Activated CD4-positive, alpha-beta T cell treated with anti-CD3 and anti-CD28 coated beads for 1 hour (primary cell): ENCODE measurements around the gene GPR27.
A peak's percentile ranks its signal among the peaks of the same experiment; 100 is the strongest.

Experiments used
- DNase-seq: peaks from one replicate; pipeline ENCODE4 v3.0.0-alpha.2; 2020

Gene GPR27, protein sequence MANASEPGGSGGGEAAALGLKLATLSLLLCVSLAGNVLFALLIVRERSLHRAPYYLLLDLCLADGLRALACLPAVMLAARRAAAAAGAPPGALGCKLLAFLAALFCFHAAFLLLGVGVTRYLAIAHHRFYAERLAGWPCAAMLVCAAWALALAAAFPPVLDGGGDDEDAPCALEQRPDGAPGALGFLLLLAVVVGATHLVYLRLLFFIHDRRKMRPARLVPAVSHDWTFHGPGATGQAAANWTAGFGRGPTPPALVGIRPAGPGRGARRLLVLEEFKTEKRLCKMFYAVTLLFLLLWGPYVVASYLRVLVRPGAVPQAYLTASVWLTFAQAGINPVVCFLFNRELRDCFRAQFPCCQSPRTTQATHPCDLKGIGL

DNA sequence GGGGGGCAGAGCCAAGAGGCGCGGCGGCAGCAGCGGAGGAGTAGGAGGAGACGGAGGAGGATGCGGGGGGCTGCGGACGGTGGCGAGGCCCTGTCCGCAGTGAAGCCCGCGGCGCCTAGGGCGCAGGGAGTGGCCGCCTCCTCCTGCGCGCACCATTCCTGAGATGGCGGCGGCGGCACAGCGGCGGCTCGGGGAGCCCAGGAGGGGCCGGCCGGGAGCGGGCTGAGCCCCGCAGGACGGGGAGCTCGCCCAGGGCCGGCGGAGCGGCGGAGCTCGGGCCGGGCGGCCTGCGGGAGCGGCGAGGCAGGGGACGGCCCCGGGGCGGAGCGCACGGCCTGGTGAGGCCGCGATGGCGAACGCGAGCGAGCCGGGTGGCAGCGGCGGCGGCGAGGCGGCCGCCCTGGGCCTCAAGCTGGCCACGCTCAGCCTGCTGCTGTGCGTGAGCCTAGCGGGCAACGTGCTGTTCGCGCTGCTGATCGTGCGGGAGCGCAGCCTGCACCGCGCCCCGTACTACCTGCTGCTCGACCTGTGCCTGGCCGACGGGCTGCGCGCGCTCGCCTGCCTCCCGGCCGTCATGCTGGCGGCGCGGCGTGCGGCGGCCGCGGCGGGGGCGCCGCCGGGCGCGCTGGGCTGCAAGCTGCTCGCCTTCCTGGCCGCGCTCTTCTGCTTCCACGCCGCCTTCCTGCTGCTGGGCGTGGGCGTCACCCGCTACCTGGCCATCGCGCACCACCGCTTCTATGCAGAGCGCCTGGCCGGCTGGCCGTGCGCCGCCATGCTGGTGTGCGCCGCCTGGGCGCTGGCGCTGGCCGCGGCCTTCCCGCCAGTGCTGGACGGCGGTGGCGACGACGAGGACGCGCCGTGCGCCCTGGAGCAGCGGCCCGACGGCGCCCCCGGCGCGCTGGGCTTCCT lies at the start of gene GPR27:
GPR27 (plus strand) TSS at position 155 of the 909 bp plus-strand sequence; CDS start at position 350, 195 bp downstream.
- DNase-seq: no peak

DNA sequence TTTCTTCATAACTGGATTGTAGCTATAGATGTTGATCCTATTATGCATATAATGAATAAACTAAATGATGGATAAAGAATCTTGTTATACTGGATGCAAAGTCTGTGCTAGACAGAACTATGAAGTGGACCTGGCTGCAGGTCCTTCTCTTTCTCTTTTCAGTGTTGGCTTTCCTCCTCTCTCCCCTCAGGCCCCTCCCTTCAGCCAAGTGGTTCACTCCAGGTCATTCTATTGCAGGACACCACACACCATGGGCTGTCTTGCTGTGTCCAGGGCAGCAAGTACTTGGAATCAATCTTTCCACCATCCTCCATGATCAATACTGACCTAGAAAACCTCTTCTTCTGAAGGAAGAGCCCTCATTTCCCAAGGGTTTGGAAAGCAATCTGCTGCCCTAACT lies 48.7 kb upstream of the GPR27 start:
- DNase-seq: no peak

DNA sequence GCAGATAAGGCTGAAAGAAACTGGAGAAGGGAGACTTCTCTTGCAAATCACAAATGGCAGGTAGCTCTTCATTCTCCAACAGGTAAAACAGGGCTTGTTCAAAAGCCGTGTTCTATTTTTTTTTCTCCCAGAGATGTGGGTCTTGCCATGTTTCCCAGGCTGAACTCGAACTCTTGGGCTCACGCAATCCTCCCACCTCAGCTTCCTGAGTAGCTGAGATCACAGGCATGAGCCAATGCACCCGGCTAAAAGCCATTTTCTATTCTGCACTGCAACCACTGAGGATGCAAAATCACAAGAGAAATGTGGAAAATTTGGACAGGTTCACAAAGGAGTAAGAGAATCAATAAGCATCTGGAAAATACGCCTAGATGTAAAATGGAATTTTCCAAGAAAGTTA lies 48.0 kb upstream of the GPR27 start:
- no peak for DNase-seq

DNA sequence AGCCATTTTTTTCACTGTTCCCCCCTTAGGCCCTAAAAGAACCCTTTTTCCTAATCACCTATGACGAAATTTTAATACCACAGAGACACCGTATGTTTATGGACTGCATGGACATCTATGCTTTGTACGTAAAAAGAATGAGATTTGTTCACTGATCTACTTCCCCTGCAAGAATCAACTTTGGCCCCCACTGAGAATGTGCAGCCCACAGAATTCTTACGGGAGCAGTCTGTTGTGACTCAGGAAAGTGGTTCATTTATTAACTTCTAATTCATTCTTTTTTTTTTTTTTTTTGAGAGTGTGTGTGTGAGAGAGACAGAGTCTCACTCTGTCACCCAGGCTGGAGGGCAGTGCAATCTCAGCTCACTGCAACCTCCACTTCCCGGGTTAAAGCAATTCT lies 46.1 kb upstream of the GPR27 start:
- no peak for DNase-seq

DNA sequence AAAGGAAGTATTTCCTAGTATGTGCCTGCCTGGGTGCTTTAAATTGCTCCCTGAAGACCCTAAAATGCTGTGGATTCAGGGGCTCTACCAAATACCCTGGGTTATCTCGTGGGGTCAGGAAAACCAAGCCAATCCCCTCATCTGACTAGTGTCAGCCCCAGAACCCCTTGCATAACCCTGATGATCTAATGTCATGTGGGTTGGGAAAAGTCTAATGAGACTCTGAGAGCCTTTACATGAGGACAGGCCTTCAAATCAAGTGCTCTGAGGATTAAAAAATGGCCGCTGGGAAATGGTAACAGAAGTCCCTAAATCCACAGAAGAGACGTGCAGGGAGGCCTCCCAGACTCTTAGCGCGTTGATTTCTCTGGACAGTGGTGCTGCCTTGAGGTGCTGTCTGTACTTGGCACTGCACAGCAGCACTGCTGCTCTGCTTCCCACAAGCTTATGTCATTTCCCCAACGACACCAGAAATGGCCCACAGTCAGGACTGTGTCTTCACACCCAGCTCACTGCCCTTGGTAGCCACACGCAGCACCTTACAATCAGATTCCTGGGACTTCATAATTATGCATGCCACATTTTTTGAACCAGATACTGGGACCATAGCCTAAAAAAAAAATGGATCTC lies 45.1 kb upstream of the GPR27 start:
- no peak for DNase-seq

DNA sequence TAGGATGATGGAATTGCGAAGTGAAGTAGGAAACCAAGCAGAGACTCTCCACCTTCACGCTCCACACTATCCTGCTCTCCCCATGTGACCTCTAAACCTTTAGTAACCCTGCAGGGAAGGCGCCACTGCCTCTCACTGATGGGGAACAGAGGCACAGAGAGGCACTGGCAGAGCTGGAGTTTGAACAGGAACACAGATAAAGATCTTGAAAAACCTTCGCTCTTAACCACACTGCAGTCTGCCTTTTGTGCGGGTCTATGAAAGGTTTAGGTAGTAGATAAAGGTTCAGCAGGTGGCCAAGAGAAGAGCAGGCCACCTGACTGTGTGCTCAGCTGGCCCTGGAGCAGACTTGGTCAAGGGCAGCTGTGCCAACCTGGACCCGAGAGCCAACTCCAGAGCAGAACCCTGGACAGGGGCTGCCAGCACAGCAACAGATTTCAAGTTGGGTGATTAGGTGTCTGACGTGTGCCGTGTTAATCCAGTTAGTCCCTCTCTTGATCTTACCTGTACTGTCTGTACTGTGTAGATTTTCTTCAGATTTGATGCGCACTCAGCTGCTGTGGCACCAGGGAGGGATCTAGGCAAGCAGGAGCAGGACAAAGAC lies 43.6 kb upstream of the GPR27 start:
- DNase-seq: no peak

DNA sequence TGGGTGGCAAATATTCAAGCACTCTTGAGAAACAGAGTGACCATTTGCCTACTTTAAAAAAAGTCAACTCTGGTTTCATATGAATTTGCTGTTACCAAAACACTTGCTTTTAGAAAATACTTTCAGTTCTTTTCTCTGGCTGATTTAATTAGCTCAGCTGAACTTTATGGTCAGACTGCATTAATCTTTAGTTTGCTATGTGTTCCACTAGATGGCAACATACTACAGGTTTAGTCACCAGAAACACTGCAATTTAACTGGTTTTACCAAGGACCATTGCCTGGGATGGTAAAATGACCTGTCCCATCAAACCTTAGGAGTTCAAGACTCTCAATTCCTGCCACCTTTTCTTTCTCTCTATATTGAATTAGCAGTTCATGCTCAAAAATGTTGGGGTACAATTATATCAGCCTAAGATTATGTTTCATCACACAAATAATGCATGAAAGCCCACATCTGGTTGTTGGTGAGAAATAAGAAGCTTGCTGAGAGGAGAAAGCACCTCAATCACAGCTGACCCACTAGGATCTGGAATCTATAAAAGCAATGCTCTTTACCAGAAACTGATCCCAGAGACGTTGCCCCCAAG lies 42.7 kb upstream of the GPR27 start:
- no peak for DNase-seq

DNA sequence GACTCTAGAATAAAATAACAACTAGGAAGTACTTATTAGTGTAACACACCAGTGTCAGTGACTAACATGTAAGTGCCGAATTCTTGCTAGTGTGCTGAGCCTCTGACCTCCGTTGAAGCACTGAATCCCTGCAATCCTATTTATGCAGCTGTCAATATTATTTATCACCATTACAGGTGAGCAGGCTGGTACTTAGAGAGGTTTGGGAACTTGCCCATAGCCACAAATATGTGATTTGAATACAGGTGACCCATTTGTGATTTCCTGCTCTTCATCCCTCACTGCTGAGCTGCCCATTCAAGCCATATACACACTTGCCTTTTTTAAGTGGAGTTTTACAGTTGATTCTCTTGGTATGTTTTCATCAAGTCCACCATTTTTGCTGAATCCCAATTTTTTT lies 40.6 kb upstream of the GPR27 start:
- no peak for DNase-seq

DNA sequence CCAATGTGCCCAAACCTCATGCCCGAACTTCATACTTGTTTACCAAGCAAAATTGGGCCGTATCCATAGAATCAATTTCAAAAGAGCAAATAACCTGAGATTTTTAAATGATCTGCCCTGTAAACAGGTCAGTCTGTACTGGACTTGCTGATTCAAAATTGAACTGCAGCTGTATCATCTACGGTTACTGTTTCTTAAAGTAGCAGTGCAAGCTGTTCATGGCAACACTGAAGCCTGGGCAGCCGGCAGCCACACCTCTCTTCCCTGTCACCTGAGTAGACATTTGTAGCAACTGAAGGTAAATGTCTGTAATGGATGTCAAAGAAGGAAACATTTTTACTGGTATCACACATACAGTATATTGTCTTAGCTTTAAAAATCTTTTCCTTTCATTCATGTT lies 39.1 kb upstream of the GPR27 start:
- DNase-seq: no peak

DNA sequence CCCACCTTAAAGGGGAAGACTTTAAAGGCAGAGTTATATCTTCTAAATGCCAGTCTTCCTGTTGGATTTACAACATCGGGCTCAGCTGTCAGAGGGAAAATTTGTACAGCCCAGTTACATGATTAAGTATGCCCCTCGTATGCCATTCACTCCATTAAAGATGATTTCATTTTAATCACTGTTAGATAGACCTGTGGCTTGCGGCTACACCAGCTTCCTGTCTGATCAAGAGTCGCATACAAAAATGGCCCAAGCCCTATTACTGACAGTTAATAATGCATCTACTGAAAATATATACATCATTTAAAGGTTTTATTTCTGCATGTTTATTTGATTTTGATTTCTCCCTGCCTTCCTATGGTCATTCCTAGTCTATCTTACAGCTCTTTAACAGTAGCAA lies 35.6 kb upstream of the GPR27 start:
- no peak for DNase-seq

DNA sequence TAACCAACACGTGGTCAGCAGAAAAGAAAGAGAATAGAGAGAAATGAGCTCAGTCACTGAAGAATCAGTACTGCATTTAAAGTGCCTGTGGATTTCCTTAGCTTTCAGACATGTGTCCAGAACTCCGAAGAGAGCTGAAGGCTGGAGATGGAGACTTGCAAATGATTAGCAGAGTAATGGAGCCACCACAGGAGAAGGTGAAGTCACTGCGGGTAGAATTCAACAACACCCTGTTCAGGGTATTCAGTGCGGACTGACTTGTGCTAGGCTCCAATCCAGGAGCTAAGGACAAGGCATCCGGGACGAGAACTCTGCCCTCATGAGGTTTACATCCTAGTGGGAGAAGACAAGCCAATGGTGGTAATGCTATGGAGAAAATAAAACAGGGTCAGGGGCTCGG lies 32.7 kb upstream of the GPR27 start:
- DNase-seq: no peak

DNA sequence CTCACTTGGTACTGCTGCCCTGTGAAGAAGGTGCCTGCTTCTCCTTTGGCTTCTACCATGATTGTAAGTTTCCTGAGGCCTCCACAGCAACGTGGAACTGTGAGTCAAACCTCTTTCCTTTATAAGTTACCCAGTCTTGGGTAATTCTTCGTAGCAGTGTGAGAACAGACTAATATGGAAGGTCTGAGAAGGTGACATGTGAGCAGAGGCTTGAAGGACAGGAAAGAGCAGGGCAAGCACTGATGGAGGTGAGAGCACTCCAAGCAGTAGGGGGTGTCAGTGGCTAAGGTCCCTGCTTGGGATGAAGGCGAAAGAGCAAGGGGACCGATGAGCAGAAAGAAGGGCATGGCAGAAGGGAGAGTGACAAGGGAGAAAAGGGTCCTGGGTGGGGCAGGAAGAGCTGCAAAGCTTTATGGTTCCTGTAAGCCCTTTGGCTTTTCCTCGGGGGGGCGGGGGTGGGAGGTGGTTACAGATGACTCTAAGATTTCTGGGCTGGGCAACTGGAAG lies 32.0 kb upstream of the GPR27 start:
- no peak for DNase-seq

DNA sequence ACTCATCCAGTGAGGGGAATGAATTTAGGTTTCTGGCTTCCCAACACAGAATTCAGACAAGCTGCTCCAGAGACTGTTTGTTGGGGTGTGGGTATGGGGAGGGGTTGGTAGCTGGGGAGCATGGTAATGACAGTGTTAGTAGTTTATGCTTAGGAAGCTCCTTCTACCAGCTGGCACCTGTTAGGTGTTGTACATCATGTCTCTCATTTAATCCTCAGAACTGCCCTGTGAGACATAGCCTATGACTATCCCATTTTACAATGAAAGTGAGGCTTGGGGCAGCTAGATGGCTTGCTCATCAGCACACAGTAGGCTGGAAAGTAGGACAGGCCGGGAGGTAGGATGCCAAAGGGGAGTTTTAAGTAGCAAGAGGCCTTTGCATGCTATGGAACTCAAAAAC lies 31.0 kb upstream of the GPR27 start:
- DNase-seq: no peak

DNA sequence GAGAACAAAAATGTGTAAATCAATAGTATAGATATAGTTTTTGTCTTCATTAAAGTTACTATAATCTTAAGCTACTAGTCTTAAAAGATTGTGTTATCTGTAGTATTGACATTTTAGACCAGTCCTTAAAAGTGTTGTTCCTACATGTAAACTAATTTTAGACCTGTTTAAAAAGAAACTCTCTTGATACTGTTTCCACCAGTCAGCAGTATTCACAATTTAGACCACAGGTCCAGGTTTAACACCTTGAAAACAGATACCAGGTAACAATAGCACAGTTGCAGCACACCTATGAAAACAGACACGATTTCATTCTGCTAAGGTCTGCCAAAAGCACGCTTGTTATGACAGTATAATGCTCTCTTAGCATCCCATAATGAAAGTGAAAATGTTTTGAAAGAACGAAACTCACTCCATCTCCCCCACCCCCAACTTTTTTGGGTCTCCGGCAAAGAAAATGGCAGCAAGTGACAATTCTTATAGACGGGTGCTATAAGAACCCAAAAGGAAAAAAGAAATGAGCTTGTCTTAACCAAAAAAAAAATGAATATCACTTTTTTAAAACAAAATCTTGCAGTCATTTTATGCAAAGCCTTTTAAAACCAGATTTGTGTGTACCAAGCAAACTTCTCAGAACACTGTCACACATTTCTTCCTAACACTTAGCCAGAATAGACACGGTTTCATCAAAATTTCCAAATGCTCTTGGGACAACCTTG lies 30.0 kb upstream of the GPR27 start:
- peak; percentile 26 for DNase-seq

DNA sequence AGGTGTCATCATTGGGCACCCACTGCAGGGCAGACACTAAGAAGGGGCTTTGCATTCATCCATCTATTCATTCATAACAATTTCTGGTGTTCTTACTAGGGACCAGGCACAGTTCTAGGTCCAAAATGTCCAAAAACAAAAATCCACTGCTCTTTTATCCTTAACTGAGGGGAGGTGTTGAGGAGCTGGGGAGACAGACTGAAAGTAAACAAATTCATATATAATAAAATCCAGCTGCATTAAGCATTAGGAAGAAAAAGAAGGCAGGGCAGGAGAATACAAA lies 29.5 kb upstream of the GPR27 start:
- no peak for DNase-seq

DNA sequence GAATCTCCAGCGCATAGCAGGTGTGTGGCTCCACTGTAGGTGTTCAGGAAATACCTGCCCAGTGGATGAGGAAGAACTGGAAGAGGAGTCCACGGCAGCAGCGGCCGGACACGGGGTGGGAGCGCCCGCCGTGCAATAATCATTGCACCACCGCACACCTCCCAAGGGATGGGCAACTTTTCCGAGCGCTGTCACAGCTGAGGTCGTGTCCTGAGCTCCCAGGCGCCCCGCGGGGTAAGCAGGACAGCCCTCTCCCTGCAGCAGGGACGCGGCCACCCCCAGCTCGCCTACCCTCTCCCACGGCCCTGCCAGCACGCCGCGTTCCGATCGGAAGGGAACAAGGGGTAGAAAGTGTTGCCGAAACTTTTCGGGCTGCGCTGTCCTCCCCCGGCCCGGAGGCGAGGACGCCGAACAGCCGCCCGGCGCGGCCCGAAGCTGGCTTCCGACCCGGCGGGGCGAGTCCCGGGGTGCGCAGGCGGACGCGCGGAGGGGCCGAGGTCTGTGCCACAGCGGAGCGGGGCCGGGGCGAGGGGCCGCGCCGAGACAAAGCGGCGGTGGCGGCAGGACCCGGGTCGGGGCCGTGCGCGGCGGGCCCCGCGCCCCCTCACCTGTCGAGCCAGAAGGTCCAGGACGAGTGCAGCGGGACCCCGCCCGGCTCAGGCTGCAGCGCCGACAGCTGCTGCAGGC lies 28.9 kb upstream of the GPR27 start:
- DNase-seq: peak; percentile 16

DNA sequence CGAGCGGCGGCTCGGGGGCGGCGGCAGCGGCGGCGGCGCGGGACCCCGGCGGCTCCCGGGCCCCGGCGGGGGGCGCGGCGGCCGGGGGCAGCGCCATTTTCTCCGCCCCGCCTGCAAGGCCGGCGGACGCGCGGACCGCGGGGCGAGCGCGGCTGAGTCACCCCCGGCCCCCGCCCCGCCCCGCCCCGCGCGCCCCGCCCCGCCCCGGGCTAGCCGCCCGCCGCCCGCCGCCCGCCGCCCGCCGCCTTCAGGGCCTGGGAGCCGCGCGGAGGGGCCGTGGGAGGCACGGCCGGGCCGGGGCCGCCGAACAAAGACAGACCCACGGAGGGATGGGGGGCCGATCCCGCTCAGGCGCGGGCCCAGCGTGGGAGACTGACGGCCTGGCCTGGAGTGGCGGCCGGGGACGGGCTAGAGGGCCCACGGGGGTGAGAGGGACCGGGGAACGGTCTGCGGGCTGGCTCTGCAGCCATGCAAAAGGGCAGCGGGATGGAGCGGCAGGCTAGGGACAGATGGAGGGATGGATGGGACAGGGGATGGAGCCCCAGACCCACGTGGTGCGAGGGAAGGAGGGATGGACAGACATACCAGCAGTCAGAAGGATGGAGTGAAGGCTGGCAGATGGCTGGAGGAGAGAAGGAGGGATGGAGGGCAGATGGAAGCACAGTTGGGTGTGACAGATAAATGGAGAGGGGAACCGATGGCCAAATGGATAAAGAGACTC lies 28.2 kb upstream of the GPR27 start, which contains the start of gene EIF4E3:
EIF4E3 (minus strand) TSS at position 132 of the 721 bp plus-strand sequence; CDS start at position 97, 35 bp downstream.
- DNase-seq: peak; percentile 16

DNA sequence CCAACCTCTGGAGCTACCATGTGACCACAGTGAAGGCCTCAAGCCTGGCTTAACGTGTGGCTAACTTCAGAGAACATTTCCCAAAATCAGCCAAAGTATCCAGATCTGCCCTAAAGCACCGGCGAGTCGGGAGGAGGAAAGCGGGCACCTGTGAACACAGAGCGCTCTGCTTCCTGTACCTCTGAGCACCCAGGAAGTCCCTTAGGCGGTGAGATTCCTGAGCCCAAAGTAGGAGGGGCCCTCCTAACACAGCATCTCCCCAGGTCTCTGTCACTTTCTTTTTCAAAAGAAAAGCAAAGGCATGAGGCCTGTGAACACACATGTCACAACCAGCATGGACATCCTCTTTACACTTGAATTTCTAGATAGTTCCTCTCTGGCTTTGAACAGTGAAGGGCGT lies 27.5 kb upstream of the GPR27 start:
- peak; percentile 23 for DNase-seq

DNA sequence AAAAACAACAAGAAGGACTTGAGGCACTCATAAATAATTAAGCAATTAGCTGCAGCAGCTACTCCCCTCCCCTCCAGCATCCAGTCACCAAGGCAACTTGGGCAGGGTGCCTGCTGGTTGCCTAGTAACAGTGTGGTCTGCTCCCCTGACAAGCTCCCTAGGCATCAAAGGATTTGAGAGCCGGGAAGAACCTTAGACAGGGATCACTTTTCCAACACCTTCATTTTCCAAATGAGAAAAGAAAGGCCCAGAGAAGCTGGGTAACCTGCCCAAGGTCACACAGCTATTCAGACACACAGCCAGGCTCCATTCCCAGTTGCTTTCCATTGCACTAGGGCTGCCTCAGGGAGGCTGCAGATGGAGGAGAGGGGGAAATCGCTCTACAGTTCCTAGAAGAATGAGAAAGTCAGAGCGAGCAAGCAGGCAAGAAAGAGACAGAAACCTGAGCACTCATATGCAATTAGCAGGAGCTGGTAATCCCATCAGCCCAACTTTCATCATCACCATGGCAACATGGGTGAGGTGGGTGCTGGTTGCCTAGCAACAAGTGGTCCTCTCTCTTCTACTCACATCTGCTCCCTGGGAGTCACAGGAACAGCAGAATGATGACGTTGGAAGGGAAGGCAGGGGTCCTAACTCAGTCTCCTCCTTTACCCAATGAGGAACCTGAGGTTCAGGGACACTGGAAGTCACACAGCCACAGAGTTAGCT lies 24.9 kb upstream of the GPR27 start:
- no peak for DNase-seq

DNA sequence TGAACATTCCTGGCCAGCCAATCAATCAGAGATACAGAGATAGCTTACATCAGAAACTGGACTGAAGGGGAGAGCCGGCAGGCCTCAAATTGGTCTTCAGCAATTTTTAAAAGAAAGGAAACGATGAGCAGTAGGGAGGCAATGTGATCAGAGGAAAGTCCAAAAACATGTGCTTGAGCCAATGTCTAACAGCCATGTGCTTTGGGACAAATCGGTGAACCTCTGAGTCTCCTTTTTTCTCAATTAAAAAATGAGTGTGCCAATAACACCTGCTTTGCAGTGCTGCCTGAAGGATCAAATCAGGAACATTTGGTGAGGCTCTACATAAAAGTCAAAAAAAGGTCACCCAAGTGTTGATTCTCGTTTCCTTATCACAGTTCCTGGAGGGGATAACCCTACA lies 21.0 kb upstream of the GPR27 start:
- DNase-seq: no peak
